GM06990 (cell line): Measurements from ENCODE around the gene DPCD.

Experiments used
- DNase-seq: peaks from one replicate; pipeline ENCODE4 v3.0.0-alpha.2; 2011; ENCODE audit not compliant: insufficient read length; ENCODE audit errors: extremely low read depth
- H3K27me3 ChIP-seq: replicated peaks from 2 replicates; pipeline ENCODE4 v1.6.0; 2011; ENCODE audit warnings: low read length; ENCODE audit not compliant: control insufficient read depth, insufficient read depth
- H3K36me3 ChIP-seq: 2 replicates; pipeline ENCODE4 v1.5.1; 2011; ENCODE audit warnings: low read length; ENCODE audit not compliant: control insufficient read depth, insufficient read depth
- H3K4me3 ChIP-seq: replicated peaks from 2 replicates; pipeline ENCODE4 v1.5.1; 2011; ENCODE audit warnings: low read depth, mild to moderate bottlenecking, control low read depth, low read length
- CTCF ChIP-seq: IDR thresholded peaks from 2 replicates; pipeline ENCODE4 v1.5.1; 2011; ENCODE audit warnings: low read length, control low read depth, mild to moderate bottlenecking, inconsistent platforms; ENCODE audit not compliant: insufficient read depth, poor library complexity, severe bottlenecking

The DPCD gene

GRCh38 chr10:101572785-101573184 is 15.3 kb upstream of the DPCD start:
- no peaks in the 10 kb centered on the region for H3K27me3 ChIP-seq
- peaks cover 4% of the 10 kb centered on the region for H3K36me3 ChIP-seq
- no peak for TF ChIP-seq CTCF
- no peak overlapping the region for H3K4me3 ChIP-seq
- DNase-seq, result no peak

GRCh38 chr10:101573885-101574753 is 14.0 kb upstream of the DPCD start:
- Histone ChIP-seq H3K4me3 (no peak overlapping the region), H3K27me3 (no peaks in the 10 kb centered on the region), H3K36me3 (peaks cover 8% of the 10 kb centered on the region)
- DNase-seq, result no peak
- TF ChIP-seq CTCF, result no peak

GRCh38 chr10:101575091-101575490 is 13.0 kb upstream of the DPCD start:
- no peak for DNase-seq
- no peak for TF ChIP-seq CTCF
- Histone ChIP-seq H3K36me3 (peaks cover 13% of the 10 kb centered on the region), H3K27me3 (no peaks in the 10 kb centered on the region), H3K4me3 (no peak overlapping the region)

GRCh38 chr10:101575580-101576210 is 12.4 kb upstream of the DPCD start:
- no peaks in the 10 kb centered on the region for H3K27me3 ChIP-seq
- no peak for DNase-seq

GRCh38 chr10:101576211-101576863 is 11.8 kb upstream of the DPCD start:
- TF ChIP-seq CTCF, result no peak
- Histone ChIP-seq H3K27me3 (no peaks in the 10 kb centered on the region), H3K4me3 (no peak overlapping the region), H3K36me3 (peaks cover 18% of the 10 kb centered on the region)
- no peak for DNase-seq

More at GRCh38 chr10:101575580-101576210, 12.4 kb upstream of the DPCD start:
- Histone ChIP-seq H3K4me3 (no peak overlapping the region), H3K36me3 (peaks cover 16% of the 10 kb centered on the region)
- no peak for TF ChIP-seq CTCF
